GM06990 (cell line): ENCODE data around the gene ZNF48.

Source experiments
- DNase-seq: peaks from one replicate; pipeline ENCODE4 v3.0.0-alpha.2; 2011; ENCODE audit not compliant: insufficient read length; ENCODE audit errors: extremely low read depth
- H3K27me3 ChIP-seq: replicated peaks from 2 replicates; pipeline ENCODE4 v1.6.0; 2011; ENCODE audit warnings: low read length; ENCODE audit not compliant: control insufficient read depth, insufficient read depth
- H3K36me3 ChIP-seq: 2 replicates; pipeline ENCODE4 v1.5.1; 2011; ENCODE audit warnings: low read length; ENCODE audit not compliant: control insufficient read depth, insufficient read depth
- H3K4me3 ChIP-seq: replicated peaks from 2 replicates; pipeline ENCODE4 v1.5.1; 2011; ENCODE audit warnings: low read depth, mild to moderate bottlenecking, control low read depth, low read length
- TF ChIP-seq, protein P1 (sequence below): IDR thresholded peaks from 2 replicates; pipeline ENCODE4 v1.5.1; 2011; ENCODE audit warnings: low read length, control low read depth, mild to moderate bottlenecking, inconsistent platforms; ENCODE audit not compliant: insufficient read depth, poor library complexity, severe bottlenecking

ZNF48 gene

DNA sequence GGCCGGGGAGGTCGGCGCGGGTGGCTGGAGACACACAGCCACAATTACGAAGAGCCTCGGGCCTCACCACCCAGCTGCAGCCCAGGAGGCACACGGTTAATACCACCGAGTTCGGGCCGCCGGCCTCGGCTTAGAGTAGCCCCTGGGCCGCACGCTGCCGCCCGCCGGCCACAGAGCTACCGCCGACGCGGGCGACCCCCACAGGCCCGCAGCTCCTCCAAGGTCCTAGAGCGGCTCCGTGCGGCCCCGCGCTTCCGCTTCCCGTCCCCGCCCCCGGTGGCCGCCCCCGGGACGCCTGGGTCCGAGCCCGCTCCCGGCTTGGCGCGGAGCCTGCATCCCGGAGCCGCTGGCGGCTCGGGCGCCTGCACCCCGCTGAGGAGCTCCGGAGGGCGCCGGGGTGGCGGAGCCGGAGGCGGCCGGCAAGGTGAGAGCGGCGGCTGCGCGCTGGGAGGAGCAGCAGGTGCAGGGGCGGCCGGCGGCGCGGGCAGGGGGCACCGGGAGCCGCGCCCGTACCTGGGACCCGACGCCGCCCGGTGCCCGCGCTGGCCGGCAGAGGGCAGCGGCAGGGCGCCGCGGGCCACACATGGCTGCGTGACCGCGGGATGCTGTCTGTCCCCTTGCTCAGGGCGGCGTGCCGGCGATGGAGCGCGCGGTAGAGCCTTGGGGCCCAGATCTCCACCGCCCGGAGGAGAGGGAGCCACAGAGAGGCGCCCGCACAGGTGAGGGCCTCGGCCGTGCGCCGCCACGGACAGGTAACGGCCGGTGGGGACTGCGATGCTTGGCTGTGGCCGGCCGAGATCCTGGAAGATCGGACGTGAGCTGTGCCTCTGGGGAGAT, at the start of gene ZNF48:
Gene ZNF48, plus strand, starts transcription at position 266 of the 837 bp plus-strand sequence. Its CDS starts 375 bp downstream, at position 641.
- Histone ChIP-seq H3K4me3 (peak within 1 kb of the TSS; percentile 83), H3K36me3 (peaks cover 4% of the 10 kb centered on the region), H3K27me3 (no peaks in the 10 kb centered on the region)
- peak; percentile 81 for DNase-seq
- TF ChIP-seq, protein P1, sequence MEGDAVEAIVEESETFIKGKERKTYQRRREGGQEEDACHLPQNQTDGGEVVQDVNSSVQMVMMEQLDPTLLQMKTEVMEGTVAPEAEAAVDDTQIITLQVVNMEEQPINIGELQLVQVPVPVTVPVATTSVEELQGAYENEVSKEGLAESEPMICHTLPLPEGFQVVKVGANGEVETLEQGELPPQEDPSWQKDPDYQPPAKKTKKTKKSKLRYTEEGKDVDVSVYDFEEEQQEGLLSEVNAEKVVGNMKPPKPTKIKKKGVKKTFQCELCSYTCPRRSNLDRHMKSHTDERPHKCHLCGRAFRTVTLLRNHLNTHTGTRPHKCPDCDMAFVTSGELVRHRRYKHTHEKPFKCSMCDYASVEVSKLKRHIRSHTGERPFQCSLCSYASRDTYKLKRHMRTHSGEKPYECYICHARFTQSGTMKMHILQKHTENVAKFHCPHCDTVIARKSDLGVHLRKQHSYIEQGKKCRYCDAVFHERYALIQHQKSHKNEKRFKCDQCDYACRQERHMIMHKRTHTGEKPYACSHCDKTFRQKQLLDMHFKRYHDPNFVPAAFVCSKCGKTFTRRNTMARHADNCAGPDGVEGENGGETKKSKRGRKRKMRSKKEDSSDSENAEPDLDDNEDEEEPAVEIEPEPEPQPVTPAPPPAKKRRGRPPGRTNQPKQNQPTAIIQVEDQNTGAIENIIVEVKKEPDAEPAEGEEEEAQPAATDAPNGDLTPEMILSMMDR = no peak

DNA sequence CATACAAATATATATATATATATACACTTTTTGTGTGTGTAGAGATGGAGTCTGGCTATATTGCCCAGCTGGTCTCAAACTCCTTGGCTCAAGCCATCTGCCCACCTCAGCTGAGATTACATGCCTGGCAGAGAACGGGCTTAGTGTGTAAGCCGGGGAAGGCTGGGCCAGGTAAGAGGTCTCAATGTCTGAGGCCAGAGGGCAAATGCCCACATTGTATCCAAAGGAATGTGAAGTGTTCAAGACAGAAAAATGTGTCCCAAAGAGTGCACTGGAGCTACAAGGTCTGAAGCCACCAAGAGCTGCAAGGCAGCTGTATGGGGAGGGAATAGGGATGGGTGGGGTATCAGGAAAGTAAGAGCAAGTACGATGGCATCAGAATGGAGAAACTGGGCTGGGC, 48.9 kb upstream of the ZNF48 start:
- no peaks in the 10 kb centered on the region for H3K36me3 ChIP-seq
- TF ChIP-seq, protein P1 = no peak

DNA sequence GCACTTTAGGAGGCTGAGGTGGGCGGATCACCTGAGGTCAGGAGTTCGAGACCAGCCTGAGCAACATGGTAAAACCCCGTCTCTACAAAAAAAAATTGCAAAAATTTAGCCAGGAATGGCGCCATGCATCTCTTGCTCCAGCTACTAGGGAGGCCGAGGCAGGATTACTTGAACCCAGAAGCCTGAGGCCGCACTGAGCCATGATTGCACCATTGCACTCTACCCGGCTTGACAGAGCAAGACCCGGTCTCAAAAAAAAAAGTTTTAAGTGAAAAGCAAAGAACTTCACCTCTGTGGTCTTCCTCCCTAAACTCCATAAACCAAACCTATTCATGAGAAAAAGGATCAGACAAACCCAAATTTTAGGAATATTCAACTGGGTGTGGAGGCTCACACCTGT, 47.1 kb upstream of the ZNF48 start:
- no peaks in the 10 kb centered on the region for H3K27me3 ChIP-seq
- H3K36me3 ChIP-seq = peaks cover 13% of the 10 kb centered on the region
- H3K4me3 ChIP-seq = no peak overlapping the region
- TF ChIP-seq, protein P1 = no peak
- DNase-seq = no peak

More for the DNA sequence above, 48.9 kb upstream of the ZNF48 start:
- no peaks in the 10 kb centered on the region for H3K27me3 ChIP-seq
- DNase-seq = no peak
- H3K4me3 ChIP-seq = no peak overlapping the region

DNA sequence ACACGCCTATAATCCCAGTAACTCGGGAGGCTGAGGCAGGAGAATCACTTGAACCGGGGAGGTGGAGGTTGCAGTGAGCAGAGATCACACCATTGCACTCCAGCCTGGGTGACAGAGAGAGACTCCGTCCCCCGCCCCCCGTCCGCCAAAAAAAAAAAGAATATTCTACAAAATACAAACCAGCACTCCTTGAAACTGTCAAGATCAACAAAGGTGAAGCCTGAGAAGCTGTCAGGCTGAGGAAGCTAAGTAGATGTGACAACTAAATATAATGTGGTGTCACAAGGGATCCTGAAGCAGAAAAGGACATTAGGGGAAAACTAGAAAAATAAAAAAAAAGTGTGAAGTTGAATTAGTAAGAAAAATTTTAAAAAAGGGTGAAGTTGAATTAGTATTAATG, 46.3 kb upstream of the ZNF48 start:
- H3K36me3 ChIP-seq = peaks cover 14% of the 10 kb centered on the region
- no peak overlapping the region for H3K4me3 ChIP-seq
- H3K27me3 ChIP-seq = no peaks in the 10 kb centered on the region
- no peak for DNase-seq
- TF ChIP-seq, protein P1 = no peak

DNA sequence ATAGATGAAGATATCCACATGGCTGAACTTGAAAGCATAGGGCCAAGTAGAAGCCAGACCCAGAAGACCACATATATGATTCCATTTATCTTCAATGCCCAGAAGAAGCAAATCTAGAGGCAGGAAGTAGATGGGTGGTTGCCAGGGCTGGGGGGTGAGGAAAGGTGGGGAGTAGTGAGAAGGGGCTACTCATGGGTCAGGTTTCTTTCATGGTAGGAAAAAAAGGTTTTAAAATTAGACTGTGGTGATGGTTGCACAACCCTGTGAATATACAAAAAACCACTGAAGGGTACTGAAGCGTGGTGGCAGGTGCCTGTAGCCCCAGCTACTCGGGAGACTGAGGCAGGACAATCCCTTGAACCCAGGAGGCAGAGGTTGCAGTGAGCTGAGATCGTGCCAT, 45.5 kb upstream of the ZNF48 start:
- no peak overlapping the region for H3K4me3 ChIP-seq
- DNase-seq = no peak
- no peaks in the 10 kb centered on the region for H3K27me3 ChIP-seq
- TF ChIP-seq, protein P1 = no peak
- peaks cover 14% of the 10 kb centered on the region for H3K36me3 ChIP-seq
